OCI-LY7 (cell line): Measurements from ENCODE around the gene FANCC. TPM values are rescaled to one million over a fixed set of nuclear protein-coding genes. Genes with fewer than 3 reads are reported as not detected.
A peak's percentile ranks its signal among the peaks of the same experiment; 100 is the strongest.

Source experiments
- BruUV-seq: library from RNA; stranded (reverse); fragments of 400-500 nt; replicated peaks from 2 replicates; lab custom pipeline; 2021; lab: Mats Ljungman, UMichigan
- CTCF ChIA-PET: fragments of 300-600 bp; sonication (Branson Sonifier 250); formaldehyde crosslinking; loops from one replicate; lab custom pipeline; 2022; ENCODE audit warnings: antibody characterized with exemption; ENCODE audit not compliant: unreplicated experiment; lab: Charles Lee
- POLR2A ChIA-PET: fragments of 300-600 bp; sonication (Branson Sonifier 250); formaldehyde crosslinking; loops from one replicate; lab custom pipeline; 2022; ENCODE audit warnings: antibody characterized with exemption; lab: Charles Lee
- DNase-seq: peaks from one replicate; pipeline ENCODE4 v3.0.0-alpha.2; 2015; ENCODE audit warnings: low spot score
- H2AFZ ChIP-seq: fragments of 200-600 bp; sonication (generic), shearing (Covaris generic); 2 replicates; pipeline ENCODE4 v1.6.1; 2014; ENCODE audit warnings: mild to moderate bottlenecking, antibody characterized with exemption, low read length, moderate library complexity
- H3K27ac ChIP-seq: fragments of 200-600 bp; sonication (generic); 2 replicates; pipeline ENCODE4 v1.5.1; 2014; ENCODE audit warnings: mixed run types, low read depth, mild to moderate bottlenecking, moderate library complexity, low read length, inconsistent platforms; ENCODE audit not compliant: poor library complexity, severe bottlenecking
- H3K36me3 ChIP-seq: fragments of 200-600 bp; sonication (generic); 2 replicates; pipeline ENCODE4 v1.6.1; 2014; ENCODE audit warnings: mild to moderate bottlenecking, antibody characterized with exemption, low read length, moderate library complexity, mixed read lengths; ENCODE audit not compliant: insufficient read depth
- H3K4me1 ChIP-seq: fragments of 200-600 bp; sonication (generic); 2 replicates; pipeline ENCODE4 v1.5.1; 2014; ENCODE audit warnings: mild to moderate bottlenecking, low read length; ENCODE audit not compliant: insufficient read depth, poor library complexity, severe bottlenecking
- H3K4me2 ChIP-seq: fragments of 200-600 bp; sonication (generic); 2 replicates; pipeline ENCODE4 v1.6.1; 2014; ENCODE audit warnings: mild to moderate bottlenecking, low read length
- H3K4me3 ChIP-seq: fragments of 200-600 bp; sonication (generic); 2 replicates; pipeline ENCODE4 v1.5.1; 2014; ENCODE audit warnings: mild to moderate bottlenecking, low read depth, low read length; ENCODE audit not compliant: poor library complexity, severe bottlenecking
- H3K79me2 ChIP-seq: fragments of 200-600 bp; sonication (generic); 2 replicates; pipeline ENCODE4 v1.6.1; 2016; ENCODE audit warnings: low read depth, mild to moderate bottlenecking, low read length, moderate library complexity, mixed read lengths; ENCODE audit not compliant: insufficient read depth
- H3K9me2 ChIP-seq: fragments of 200-600 bp; sonication (generic); 2 replicates; pipeline ENCODE4 v1.6.1; 2016; ENCODE audit warnings: mild to moderate bottlenecking, low read length, mixed read lengths; ENCODE audit not compliant: insufficient read depth
- H3K9me3 ChIP-seq: fragments of 200-600 bp; sonication (generic); 2 replicates; pipeline ENCODE4 v1.6.1; 2014; ENCODE audit warnings: mild to moderate bottlenecking, mixed run types, low read length, mixed read lengths
- H4K20me1 ChIP-seq: fragments of 200-600 bp; sonication (generic); 2 replicates; pipeline ENCODE4 v1.6.1; 2014; ENCODE audit warnings: mild to moderate bottlenecking, antibody characterized with exemption, low read length, moderate library complexity, mixed read lengths; ENCODE audit not compliant: insufficient read depth
- EZH2phosphoT487 ChIP-seq: fragments of 200-600 bp; sonication (generic); IDR thresholded peaks from 2 replicates; pipeline ENCODE4 v1.6.1; 2018; ENCODE audit warnings: low read depth, borderline replicate concordance, mild to moderate bottlenecking, mixed run types, antibody characterized with exemption, low read length, moderate library complexity, mixed read lengths
- intact Hi-C: fragments of 100-400 bp; cut with micrococcal nuclease; formaldehyde crosslinking; loops from one replicate; pipeline ENCODE4 v1.10.0; 2022; ENCODE audit not compliant: unreplicated experiment
- total RNA-seq, 2 experiments: library from RNA; depleted of rRNA in 1 of 2; stranded (reverse); fragments of >200 nt in 1 of 2; shearing (Covaris generic) in 1 of 2; gene quantifications; 2 replicates each; pipeline ENCODE4 v1.2.3, GENCODE V29; 2014 to 2022
- TF ChIP-seq, protein P1 (sequence below): fragments of 200-600 bp; sonication (generic); conservative IDR thresholded peaks from 2 replicates; pipeline ENCODE4 v1.5.1; 2014; ENCODE audit warnings: mild to moderate bottlenecking, antibody characterized with exemption, low read length, moderate library complexity, mixed read lengths

Gene FANCC
- total RNA-seq, 2 experiments from 2014 or later, result 13.9 to 28.7 TPM

DNA sequence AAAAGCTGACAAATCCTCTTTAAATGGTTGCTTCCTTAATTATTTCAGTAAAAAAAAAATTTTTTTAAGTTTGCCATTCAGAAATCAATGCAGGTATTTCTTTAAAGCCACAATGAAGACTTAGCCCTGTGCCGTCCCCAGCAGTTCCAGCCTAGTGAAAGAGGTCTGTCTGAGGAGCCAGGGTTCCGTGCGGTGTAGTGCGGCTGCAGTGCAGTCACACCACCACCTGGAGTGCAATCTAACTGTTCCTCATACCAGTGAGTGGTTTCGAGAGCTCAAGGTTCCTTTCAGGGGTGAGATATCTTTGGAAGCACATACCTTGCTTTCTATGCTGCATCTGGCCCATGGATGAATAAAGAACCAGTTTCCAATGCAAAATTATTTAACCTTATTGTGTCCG lies 87.5 kb downstream of the FANCC start:
- CTCF ChIA-PET, result no interaction called here

DNA sequence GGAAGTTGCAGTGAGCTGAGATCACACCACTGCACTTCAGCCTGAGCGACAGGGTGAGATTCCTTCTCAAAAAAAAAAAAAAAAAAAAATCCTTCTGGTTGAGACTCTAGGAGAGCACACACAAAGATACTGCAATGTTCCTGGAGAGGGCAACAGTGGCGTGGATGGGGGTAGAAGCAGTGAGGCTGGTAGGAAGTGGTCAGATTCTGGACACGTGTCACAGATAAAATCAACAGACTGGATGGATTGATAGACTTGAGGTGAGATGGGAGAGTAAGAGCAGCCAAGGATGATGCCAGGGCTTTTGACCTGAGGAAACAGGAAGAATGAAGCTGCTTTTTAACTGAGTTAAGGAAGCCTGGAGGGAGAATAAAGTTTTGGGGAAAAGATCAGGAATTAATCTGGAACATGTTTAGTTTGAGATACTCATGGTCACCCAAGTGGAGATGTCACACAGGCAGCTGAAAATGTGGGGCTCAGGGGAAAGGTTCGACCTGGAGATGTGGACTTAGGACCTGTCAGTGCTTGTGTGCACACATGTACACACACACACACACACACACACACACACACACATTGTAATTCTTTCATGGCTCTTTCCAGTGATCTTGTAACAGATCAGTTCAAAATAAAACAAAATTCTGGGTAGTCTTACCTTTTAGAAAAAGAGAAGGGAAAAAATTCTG lies 88.1 kb downstream of the FANCC start:
- CTCF ChIA-PET, result no interaction called here
- Histone ChIP-seq H3K4me1 (no peaks in the 10 kb centered on the region), H4K20me1 (no peaks in the 10 kb centered on the region), H3K36me3 (peaks cover 18% of the 10 kb centered on the region; the same call in 1 of the 2 replicates), H3K4me2 (no peak overlapping the region), H3K4me3 (no peak overlapping the region), H3K79me2 (no peaks in the 10 kb centered on the region), H3K9me2 (no peaks in the 10 kb centered on the region), H2AFZ (no peak overlapping the region), H3K27ac (no peak overlapping the region), H3K9me3 (peaks cover 6% of the 10 kb centered on the region; the same call in 1 of the 2 replicates)
- POLR2A ChIA-PET, result no interaction called here
- intact Hi-C loops, result no loop called here
- no TSS peak for BruUV-seq
- TF ChIP-seq, protein P1, sequence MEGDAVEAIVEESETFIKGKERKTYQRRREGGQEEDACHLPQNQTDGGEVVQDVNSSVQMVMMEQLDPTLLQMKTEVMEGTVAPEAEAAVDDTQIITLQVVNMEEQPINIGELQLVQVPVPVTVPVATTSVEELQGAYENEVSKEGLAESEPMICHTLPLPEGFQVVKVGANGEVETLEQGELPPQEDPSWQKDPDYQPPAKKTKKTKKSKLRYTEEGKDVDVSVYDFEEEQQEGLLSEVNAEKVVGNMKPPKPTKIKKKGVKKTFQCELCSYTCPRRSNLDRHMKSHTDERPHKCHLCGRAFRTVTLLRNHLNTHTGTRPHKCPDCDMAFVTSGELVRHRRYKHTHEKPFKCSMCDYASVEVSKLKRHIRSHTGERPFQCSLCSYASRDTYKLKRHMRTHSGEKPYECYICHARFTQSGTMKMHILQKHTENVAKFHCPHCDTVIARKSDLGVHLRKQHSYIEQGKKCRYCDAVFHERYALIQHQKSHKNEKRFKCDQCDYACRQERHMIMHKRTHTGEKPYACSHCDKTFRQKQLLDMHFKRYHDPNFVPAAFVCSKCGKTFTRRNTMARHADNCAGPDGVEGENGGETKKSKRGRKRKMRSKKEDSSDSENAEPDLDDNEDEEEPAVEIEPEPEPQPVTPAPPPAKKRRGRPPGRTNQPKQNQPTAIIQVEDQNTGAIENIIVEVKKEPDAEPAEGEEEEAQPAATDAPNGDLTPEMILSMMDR, result no peak
- no peak for TF ChIP-seq EZH2phosphoT487
- no peak for DNase-seq

More for the DNA sequence above, 87.5 kb downstream of the FANCC start:
- no peak overlapping the region for H3K4me2 ChIP-seq
- DNase-seq, result no peak
- POLR2A ChIA-PET, result no interaction called here
- TF ChIP-seq EZH2phosphoT487, result no peak
- TF ChIP-seq, protein P1, result 0 out of 2 replicates have a peak, but pooled peaks have one; percentile 24
- no peak overlapping the region for H2AFZ ChIP-seq
- no peak overlapping the region for H3K4me3 ChIP-seq
- H3K9me3 ChIP-seq, result peaks cover 6% of the 10 kb centered on the region; the same call in 1 of the 2 replicates
- no peaks in the 10 kb centered on the region for H4K20me1 ChIP-seq
- no TSS peak for BruUV-seq
- H3K4me1 ChIP-seq, result no peaks in the 10 kb centered on the region
- no peaks in the 10 kb centered on the region for H3K9me2 ChIP-seq
- H3K27ac ChIP-seq, result no peak overlapping the region
- H3K36me3 ChIP-seq, result peaks cover 18% of the 10 kb centered on the region; the same call in 1 of the 2 replicates
- no peaks in the 10 kb centered on the region for H3K79me2 ChIP-seq
- intact Hi-C loops, result no loop called here

DNA sequence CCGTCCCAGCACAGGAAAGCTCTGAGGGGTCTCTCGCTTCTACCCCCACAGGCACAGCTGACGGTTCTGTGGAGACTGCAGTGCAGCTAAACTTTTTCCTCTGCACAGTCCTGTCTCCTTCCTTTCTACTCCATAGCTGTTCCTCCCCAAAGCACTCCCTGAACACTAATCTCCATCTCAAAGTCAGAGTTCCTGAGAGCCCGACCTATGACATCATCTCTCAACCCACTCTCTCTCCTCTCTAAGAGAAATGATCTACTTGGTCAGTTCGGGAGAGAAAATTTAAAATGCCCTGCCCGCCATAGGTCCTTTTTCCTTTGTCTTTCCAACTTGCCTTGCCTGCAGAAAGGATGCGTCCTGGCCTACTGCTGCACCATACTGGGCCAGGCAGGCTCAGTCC lies 90.6 kb downstream of the FANCC start:
- Histone ChIP-seq H3K9me2 (no peaks in the 10 kb centered on the region), H3K79me2 (no peaks in the 10 kb centered on the region), H2AFZ (no peak overlapping the region), H3K9me3 (peaks cover 6% of the 10 kb centered on the region; the same call in 1 of the 2 replicates), H4K20me1 (no peaks in the 10 kb centered on the region), H3K4me1 (no peaks in the 10 kb centered on the region), H3K4me2 (no peak overlapping the region), H3K4me3 (no peak overlapping the region), H3K27ac (no peak overlapping the region), H3K36me3 (peaks cover 14% of the 10 kb centered on the region; the same call in 1 of the 2 replicates)
- BruUV-seq, result no TSS peak
- DNase-seq, result no peak
- ChIA-PET POLR2A (no interaction called here), CTCF (no interaction called here)
- intact Hi-C loops, result no loop called here
- no peak for TF ChIP-seq EZH2phosphoT487
- TF ChIP-seq, protein P1, result no peak
